Ovary (tissue), 9 donors: Measurements from ENCODE around the gene FGGY. TPM values are rescaled to one million over a fixed set of nuclear protein-coding genes. Genes with fewer than 3 reads are reported as not detected.
"Not testable (repeated sequence)": the region's sequence is repeated elsewhere in the genome, so short reads cannot be mapped to it uniquely, and the experiment has no call there.

Experiments used
- DNase-seq, 5 donors: peaks; one replicate each; pipeline ENCODE4 v3.0.0-alpha.2; 2019 to 2020
- H3K27ac ChIP-seq, 2 donors: fragments of 200-600 bp; one replicate each; pipeline versions ENCODE4 v1.5.1 to v1.8.0; 2019 to 2022
- H3K27me3 ChIP-seq: fragments of 200-600 bp; one replicate; pipeline ENCODE4 v1.8.0; 2022
- H3K36me3 ChIP-seq: fragments of 200-600 bp; sonication (generic); one replicate; pipeline ENCODE4 v1.5.1; 2019
- H3K4me1 ChIP-seq: one replicate; pipeline ENCODE4 v1.8.1; 2013; ENCODE audit warnings: mild to moderate bottlenecking, moderate library complexity; ENCODE audit not compliant: insufficient read depth
- H3K4me3 ChIP-seq: fragments of 200-600 bp; sonication (generic); one replicate; pipeline ENCODE4 v1.5.1; 2017
- H3K9me3 ChIP-seq, 2 donors: fragments of 200-600 bp in 1 of 2; sonication (generic) in 1 of 2; one replicate each; pipeline versions ENCODE4 v1.5.1 to v1.8.1; 2013 to 2019; ENCODE audit warnings: mild to moderate bottlenecking in 1 of 2, moderate library complexity in 1 of 2
- EP300 ChIP-seq: sonication (generic); formaldehyde crosslinking; IDR thresholded peaks from one replicate; pipeline ENCODE4 v1.6.1; 2017; ENCODE audit warnings: antibody characterized with exemption
- POLR2A ChIP-seq: fragments of 450-650 bp; IDR thresholded peaks from one replicate; pipeline ENCODE4 v1.6.1; 2017; ENCODE audit warnings: antibody characterized with exemption, mild to moderate bottlenecking, moderate library complexity
- WGBS, 3 donors: extraction: QIAGEN DNeasy Blood & Tissue Kit in 1 of 3; methylation state at CpG; one replicate each; pipeline versions ENCODE4 v1.1.5 to v1.1.7; 2013 to 2017; 5-methylcytosine and 5-hydroxymethylcytosine counted together
- intact Hi-C, 4 donors: fragments of 100-400 bp; cut with DNase I; formaldehyde crosslinking; loops; one replicate each; pipeline versions ENCODE4 v1.11.0 to v1.15.1; 2022 to 2023
- polyA plus RNA-seq, 2 donors: library from polyadenylated mRNA; stranded (reverse); fragments of 200-250 nt in 1 of 2; fragments of 350-450 nt in 1 of 2; fragmentation: Illumina TruSeq in 1 of 2; extraction: RNeasy Lipid Tissue Mini Kit (QIAGEN cat#74804) in 1 of 2; gene quantifications; one replicate each; pipeline ENCODE4 v1.2.3, GENCODE V29; 2013 to 2014
- total RNA-seq, 7 donors: library from RNA; depleted of rRNA in 2 of 7; stranded (reverse); fragments of >200 nt in 2 of 7; fragmentation: NEBNext Ultra II Directional in 3 of 7; extraction: Animal tissue kit (Norgen Biotek cat#: 25700) in 3 of 7; gene quantifications; one replicate each; pipeline versions ENCODE4 v1.1.0 to v1.2.4, GENCODE V29; 2016 to 2023
- TF ChIP-seq, protein P1 (sequence below), 3 donors: fragments of 450-650 bp in 2 of 3; fragments of 200-600 bp in 1 of 3; IDR thresholded peaks; one replicate each; pipeline versions ENCODE4 v1.5.1 to v1.8.0; 2016 to 2022; ENCODE audit warnings: antibody characterized with exemption in 3 of 3, mild to moderate bottlenecking in 1 of 3
- donor health status: DM: no; HTN: no; CAD: no; lungs with moderate emphysema.
- donor health status: DM: no; HTN: no; CAD: no.
- donor health status: Bipolar disorder and iron deficiency.
- donor health status: DM: yes; HTN: yes; CAD: no.
- donor health status: DM: no; HTN: no; CAD: no.
- donor health status: DM: yes; HTN: yes; CAD: no.

Gene FGGY
- total and polyA plus RNA-seq, 9 donors: 7.9 to 62.0 (median 44.7) TPM

GRCh38 chr1:59732214-59732955, 435.5 kb downstream of the FGGY start:
- Histone ChIP-seq H3K4me3 (no peak overlapping the region), H3K36me3 (no peaks in the 10 kb centered on the region), H3K27ac (peak overlapping the region; percentile 22 to 69), H3K27me3 (no peaks in the 10 kb centered on the region), H3K9me3 (no peaks in the 10 kb centered on the region), H3K4me1 (peaks cover 21% of the 10 kb centered on the region)
- intact Hi-C loops: no loop called here
- WGBS, 3 donors: 59 to 67% (median 66%) methylated on average over 10 of the region's 10 CpGs
- DNase-seq: no peak
- TF ChIP-seq, protein P1, sequence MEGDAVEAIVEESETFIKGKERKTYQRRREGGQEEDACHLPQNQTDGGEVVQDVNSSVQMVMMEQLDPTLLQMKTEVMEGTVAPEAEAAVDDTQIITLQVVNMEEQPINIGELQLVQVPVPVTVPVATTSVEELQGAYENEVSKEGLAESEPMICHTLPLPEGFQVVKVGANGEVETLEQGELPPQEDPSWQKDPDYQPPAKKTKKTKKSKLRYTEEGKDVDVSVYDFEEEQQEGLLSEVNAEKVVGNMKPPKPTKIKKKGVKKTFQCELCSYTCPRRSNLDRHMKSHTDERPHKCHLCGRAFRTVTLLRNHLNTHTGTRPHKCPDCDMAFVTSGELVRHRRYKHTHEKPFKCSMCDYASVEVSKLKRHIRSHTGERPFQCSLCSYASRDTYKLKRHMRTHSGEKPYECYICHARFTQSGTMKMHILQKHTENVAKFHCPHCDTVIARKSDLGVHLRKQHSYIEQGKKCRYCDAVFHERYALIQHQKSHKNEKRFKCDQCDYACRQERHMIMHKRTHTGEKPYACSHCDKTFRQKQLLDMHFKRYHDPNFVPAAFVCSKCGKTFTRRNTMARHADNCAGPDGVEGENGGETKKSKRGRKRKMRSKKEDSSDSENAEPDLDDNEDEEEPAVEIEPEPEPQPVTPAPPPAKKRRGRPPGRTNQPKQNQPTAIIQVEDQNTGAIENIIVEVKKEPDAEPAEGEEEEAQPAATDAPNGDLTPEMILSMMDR (IDR thresholded peaks at IDR 0.05): no peak
- TF ChIP-seq EP300 (no peak), POLR2A (no peak)

GRCh38 chr1:59733443-59734141, 436.7 kb downstream of the FGGY start:
- DNase-seq: no peak
- H3K4me1 ChIP-seq: peaks cover 21% of the 10 kb centered on the region
- H3K9me3 ChIP-seq: no peaks in the 10 kb centered on the region
- no peaks in the 10 kb centered on the region for H3K36me3 ChIP-seq
- H3K4me3 ChIP-seq: no peak overlapping the region
- no peaks in the 10 kb centered on the region for H3K27me3 ChIP-seq
- WGBS, 3 donors: 67 to 71% (median 68%) methylated on average over 3 of the region's 3 CpGs
- TF ChIP-seq, protein P1 (IDR thresholded peaks at IDR 0.05): no peak
- intact Hi-C loops: no loop called here
- peak overlapping the region; percentile 22 to 53 for H3K27ac ChIP-seq

- DNase-seq, H3K4me3 ChIP-seq, H3K27ac ChIP-seq, H3K27me3 ChIP-seq, H3K36me3 ChIP-seq, intact Hi-C loops, H3K9me3 ChIP-seq: not testable (repeated sequence)
- peaks cover 18% of the 10 kb centered on the region for H3K4me1 ChIP-seq
- 80 to 98% (median 98%) methylated on average over 3 of the region's 3 CpGs for WGBS, 3 donors
Observed at GRCh38 chr1:59735927-59736326, 439.0 kb downstream of the FGGY start.

GRCh38 chr1:59736744-59737143, 439.9 kb downstream of the FGGY start:
- DNase-seq: no peak
- peaks cover 12% of the 10 kb centered on the region for H3K4me1 ChIP-seq
- no peaks in the 10 kb centered on the region for H3K36me3 ChIP-seq
- intact Hi-C loops: no loop called here
- no peaks in the 10 kb centered on the region for H3K9me3 ChIP-seq
- no peak overlapping the region for H3K27ac ChIP-seq
- no peaks in the 10 kb centered on the region for H3K27me3 ChIP-seq
- TF ChIP-seq EP300: no peak
- TF ChIP-seq, protein P1 (IDR thresholded peaks at IDR 0.05): no peak
- TF ChIP-seq POLR2A: no peak
- WGBS, 3 donors: 92 to 98% (median 95%) methylated on average over 4 of the region's 4 CpGs
- no peak overlapping the region for H3K4me3 ChIP-seq

- Histone ChIP-seq H3K9me3 (no peaks in the 10 kb centered on the region), H3K36me3 (no peaks in the 10 kb centered on the region), H3K4me1 (peaks cover 6% of the 10 kb centered on the region), H3K27me3 (no peaks in the 10 kb centered on the region), H3K27ac (no peak overlapping the region), H3K4me3 (no peak overlapping the region)
- DNase-seq: no peak
- intact Hi-C loops: no loop called here
- WGBS, 3 donors: 70 to 88% (median 83%) methylated on average over 5 of the region's 5 CpGs
- TF ChIP-seq, protein P1 (IDR thresholded peaks at IDR 0.05): no peak
- TF ChIP-seq EP300: no peak
- TF ChIP-seq POLR2A: no peak
Observed at GRCh38 chr1:59737638-59738037, 440.7 kb downstream of the FGGY start.
